CD4-positive, alpha-beta T cell treated with Interleukin-6 for 4 hours (primary cell): ENCODE results near the gene PDHB.
"Not testable (repeated sequence)": the region's sequence is repeated elsewhere in the genome, so short reads cannot be mapped to it uniquely, and the experiment has no call there.

Source experiments
- DNase-seq: peaks from one replicate; pipeline ENCODE4 v3.0.0-alpha.2; 2020; ENCODE audit warnings: mixed read lengths

The PDHB gene

DNA sequence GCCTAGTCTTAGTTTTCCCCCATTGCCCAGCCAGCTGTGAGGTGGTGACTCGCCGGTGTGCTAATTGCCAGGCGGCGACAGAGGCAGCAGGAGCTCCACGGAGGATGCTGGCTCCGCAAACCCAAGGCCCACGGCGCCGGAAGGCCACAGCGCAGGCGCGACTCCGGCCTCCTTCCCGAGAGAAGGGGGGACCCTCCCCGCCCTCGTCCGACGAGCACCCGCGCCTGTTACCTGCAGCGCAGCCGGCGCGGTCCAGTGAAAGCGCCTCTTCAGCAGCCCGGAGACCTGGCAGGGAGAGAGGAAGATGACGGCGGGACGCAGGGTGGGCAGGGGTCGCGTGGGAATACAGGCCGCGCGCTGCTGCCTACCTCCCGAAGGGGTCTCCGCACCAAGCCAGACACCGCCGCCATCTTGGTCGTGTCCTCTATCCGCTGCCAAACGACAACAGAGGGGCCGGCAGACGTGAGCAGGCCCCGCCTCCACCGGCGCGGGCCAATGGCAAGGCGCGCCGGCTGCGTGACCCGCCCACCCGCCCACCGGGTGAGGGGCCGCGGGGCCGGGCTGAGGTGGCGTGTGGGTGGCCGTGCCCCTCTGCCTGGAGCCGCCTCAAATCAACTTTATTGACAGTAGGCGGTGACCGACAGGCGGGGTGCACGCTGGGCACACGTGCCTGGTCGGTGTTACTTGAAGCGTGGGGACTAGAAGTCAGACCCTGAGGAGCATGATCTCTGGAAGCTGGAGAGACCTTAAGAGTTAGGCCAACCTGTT, at the start of gene PDHB:
PDHB (minus strand) TSS at position 433 of the 768 bp plus-strand sequence; CDS start at position 410, 23 bp downstream.
- DNase-seq: peak; percentile 93

GRCh38 chr3:58482917-58483636, 49.4 kb upstream of the PDHB start:
- DNase-seq: no peak

- DNase-seq: no peak
These were observed 46.7 kb upstream of the PDHB start for GRCh38 chr3:58480309-58480708.

- DNase-seq: no peak
These were observed 45.1 kb upstream of the PDHB start for GRCh38 chr3:58478781-58479180.

DNA sequence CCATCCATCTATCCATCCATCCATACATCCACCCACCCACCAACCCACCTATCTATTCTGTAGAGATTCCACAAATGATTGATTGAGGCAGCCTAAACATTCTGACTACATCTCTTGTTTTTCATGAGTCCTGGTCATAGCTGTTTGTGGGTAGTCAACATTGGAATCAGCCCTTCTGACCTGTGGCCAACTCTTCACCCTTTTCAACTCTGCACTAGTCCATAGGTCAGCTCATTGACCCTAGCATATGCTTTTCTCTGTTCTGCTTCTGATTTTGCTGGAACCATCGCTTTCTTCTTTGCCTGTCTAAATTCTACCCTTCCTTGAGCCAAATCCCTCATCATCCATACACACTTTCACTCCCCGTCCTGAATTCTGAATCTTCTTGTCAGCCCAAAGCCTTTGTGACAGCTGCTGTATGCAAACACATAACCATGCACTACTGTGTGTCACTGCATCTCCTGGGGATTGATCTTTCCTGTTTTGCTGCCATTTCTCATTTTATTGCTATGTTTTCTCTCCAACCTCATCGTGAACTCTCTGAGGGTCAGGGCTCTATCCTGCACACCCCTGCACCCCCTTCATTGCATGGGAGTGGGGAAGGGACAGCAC, 41.4 kb upstream of the PDHB start:
- no peak for DNase-seq

GRCh38 chr3:58474348-58474911, 40.8 kb upstream of the PDHB start:
- DNase-seq: no peak

GRCh38 chr3:58473275-58473674, 39.6 kb upstream of the PDHB start:
- DNase-seq: no peak

DNA sequence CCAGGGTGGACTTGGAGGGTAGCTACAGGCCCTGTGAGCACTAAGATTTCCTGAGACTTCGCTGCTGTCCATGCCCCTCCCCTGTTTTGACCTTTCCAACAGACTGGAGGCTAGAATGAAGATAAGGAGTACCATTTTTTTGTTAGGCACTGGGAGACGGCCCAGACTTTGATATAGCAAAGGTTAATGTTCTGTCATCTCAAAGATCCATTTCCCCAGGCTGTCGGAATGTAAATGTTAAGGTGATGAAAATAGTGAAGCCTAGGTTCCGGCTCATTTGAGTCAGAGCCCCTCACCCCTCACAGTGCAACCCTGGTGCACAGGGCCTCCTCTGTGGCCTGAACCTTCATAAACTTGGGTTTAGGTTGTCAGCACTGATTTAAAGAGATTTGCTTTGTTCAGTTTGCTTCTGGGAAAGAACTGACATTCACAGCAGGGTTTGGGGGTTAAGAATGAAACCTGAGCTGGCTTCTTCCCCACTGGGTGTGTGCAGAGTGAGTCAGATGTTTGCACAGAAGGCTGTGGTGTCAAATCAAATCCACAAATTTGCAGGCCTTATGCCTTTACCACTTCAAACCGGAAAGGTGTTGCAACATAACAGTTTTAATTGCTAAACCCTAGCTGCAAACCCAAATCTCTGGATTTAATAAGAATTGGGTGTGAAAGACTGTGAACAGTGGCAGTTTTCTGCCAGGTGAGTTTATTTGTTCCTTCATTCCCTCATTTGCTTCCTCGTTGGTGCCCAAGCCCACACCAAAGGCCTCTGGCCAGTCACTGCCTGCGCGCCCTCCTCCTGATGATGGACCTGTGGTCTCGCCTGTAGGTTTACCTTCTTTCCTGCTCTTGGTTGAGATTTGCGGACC, 37.6 kb upstream of the PDHB start:
- DNase-seq: peak; percentile 52

GRCh38 chr3:58470363-58471024, 36.9 kb upstream of the PDHB start:
- DNase-seq: no peak

GRCh38 chr3:58469096-58469495, 35.5 kb upstream of the PDHB start:
- DNase-seq: no peak

GRCh38 chr3:58466899-58467563, 33.4 kb upstream of the PDHB start:
- DNase-seq: no peak

DNA sequence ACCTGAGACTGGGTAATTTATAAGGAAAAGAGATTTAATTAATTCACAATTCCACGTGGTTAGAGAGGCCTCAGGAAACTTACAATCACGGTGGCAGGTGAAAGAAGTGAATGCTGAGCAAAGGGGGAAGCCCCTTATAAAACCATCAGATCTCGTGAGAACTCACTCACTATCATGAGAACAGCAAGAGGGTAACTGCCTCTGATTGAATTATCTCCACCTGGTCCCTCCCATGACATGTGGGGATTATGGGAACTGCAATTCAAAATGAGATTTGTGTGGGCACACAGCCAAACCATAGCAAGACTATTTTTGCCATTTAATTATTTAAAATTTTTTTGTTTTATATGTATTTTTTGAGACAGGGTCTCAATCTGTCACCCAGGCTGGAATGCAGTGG, 31.2 kb upstream of the PDHB start:
- no peak for DNase-seq

GRCh38 chr3:58463942-58464271, 30.3 kb upstream of the PDHB start:
- no peak for DNase-seq

DNA sequence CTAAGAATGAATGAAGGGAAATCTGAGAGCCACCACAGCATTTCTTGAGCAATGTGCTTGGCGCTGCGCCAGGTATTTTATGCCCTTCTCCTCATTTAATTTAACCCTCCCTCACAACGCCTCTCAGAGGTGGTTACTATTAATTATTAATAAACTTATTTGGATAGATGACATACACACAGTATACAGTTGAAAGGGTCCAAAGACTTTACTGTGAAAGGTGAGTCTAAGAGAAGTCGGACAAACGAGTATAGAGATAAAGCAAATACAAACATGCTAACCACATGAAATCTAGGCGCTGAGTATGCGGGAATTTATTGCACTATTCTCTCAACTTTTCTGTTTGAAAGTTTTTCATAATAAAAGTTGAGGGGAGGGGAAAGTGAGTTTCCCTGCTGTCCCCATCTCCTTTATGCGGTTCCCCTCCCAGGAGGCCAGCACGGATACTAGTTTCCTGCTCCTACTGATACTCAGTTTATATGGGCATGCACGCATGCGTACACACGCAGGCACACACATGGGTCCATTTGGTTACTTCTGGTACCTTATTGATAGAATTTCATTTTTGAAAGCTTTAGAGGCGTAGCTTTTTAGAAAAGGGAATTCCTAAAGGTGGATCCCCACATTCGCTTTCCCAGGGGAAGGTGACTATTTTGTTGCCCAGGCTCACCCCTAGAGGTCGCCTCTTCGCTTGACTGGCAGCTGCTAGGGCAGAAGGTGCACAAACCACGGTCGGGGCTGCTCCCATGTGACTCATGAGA, 29.7 kb upstream of the PDHB start:
- peak; percentile 82 for DNase-seq

DNA sequence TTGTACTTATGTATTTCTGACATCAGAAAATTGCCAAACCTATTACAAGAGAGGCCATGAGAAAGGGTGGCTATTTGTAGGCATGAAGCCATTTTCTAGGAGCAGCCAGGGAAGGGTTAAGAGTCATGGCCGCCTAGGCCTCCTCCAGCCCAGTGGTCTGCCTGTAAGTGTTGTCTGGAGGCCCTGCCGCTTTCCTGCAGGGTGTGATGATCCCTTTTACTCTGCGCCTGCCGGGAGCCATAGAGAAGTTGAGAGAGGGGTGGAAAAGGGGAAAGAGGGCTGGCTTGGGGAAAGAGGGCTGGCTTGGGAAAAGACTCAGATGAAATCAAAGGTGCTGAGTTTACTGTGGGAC, 29.2 kb upstream of the PDHB start:
- DNase-seq: no peak

DNA sequence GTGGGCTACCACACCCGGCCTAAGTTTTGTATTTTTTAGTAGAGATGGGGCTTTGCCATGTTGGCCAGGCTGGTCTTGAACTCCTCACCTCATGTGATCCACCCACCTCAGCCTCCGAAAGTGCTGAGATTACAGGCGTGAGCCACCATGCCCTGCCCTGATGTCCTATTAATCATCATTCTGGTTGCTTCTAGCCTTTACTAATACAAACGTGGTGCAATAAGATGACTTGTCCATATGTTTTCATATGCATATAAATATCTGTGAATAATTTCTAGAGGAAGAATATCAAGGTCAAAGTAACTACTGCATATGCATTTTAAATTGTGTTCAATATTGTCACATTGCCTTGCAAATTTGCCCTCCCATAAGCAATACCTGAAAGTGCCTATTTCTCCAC, 25.5 kb upstream of the PDHB start:
- no peak for DNase-seq

GRCh38 chr3:58452176-58452575, 18.5 kb upstream of the PDHB start:
- no peak for DNase-seq

GRCh38 chr3:58441514-58442450, 8.2 kb upstream of the PDHB start:
- DNase-seq: no peak

GRCh38 chr3:58440996-58441355, 7.3 kb upstream of the PDHB start:
- not testable (repeated sequence) for DNase-seq

DNA sequence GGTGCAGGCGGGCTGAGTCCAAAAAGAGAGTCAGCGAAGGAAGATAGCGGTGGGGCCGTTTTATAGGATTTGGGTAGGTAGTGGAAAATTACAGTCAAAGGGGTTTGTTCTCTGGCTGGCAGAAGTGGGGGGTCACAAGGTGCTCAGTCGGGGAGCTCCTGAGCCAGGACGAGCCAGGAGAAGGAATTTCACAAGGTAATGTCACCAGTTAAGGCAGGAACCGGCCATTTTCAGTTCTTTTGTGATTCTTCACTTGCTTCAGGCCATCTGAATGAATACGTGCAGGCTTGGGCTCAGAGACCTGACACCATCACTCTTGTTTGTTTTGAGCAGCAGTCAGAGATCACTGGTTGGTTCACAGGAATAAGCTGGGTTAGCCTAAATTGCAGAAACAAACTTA, 3.6 kb upstream of the PDHB start:
- DNase-seq: not testable (repeated sequence)
